D721Med (cell line): ENCODE measurements around the gene COPZ2.
"Not testable (repeated sequence)": the region's sequence is repeated elsewhere in the genome, so short reads cannot be mapped to it uniquely, and the experiment has no call there.

Experiments used
- DNase-seq: peaks from one replicate; pipeline ENCODE4 v3.0.0; 2011; ENCODE audit warnings: low spot score; ENCODE audit not compliant: insufficient read length
- FAIRE-seq: peaks from 2 replicates; lab custom pipeline; 2011; peaks lifted over from hg19 to GRCh38; lab: Jason Lieb, UNC
- TF ChIP-seq, protein P1 (sequence below): IDR thresholded peaks from 2 replicates; pipeline ENCODE4 v1.5.1; 2012; ENCODE audit warnings: mild to moderate bottlenecking, control low read depth; ENCODE audit not compliant: insufficient read depth; ENCODE audit errors: missing control alignments

COPZ2 gene

DNA sequence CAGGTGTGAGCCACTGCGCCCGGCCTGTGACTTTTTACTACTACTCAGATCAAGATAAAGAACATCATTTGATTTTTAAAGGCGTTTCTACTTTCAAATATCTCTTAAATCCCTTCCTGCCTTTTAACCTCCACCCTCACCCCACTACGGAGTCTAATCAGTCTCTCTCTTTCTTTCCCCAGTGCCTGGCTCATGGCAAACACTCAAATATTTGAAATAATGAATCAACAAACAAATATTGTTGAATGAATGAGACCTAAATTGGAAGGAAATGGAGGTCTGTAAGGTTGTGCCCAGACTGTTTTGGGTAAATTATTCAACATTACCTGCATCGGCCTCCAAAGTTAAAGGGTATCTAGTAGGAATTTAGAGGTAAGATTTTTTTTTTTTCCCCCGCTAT lies 14.7 kb downstream of the COPZ2 start:
- DNase-seq (no peak), FAIRE-seq (no peak)
- TF ChIP-seq, protein P1, sequence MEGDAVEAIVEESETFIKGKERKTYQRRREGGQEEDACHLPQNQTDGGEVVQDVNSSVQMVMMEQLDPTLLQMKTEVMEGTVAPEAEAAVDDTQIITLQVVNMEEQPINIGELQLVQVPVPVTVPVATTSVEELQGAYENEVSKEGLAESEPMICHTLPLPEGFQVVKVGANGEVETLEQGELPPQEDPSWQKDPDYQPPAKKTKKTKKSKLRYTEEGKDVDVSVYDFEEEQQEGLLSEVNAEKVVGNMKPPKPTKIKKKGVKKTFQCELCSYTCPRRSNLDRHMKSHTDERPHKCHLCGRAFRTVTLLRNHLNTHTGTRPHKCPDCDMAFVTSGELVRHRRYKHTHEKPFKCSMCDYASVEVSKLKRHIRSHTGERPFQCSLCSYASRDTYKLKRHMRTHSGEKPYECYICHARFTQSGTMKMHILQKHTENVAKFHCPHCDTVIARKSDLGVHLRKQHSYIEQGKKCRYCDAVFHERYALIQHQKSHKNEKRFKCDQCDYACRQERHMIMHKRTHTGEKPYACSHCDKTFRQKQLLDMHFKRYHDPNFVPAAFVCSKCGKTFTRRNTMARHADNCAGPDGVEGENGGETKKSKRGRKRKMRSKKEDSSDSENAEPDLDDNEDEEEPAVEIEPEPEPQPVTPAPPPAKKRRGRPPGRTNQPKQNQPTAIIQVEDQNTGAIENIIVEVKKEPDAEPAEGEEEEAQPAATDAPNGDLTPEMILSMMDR, result no peak

DNA sequence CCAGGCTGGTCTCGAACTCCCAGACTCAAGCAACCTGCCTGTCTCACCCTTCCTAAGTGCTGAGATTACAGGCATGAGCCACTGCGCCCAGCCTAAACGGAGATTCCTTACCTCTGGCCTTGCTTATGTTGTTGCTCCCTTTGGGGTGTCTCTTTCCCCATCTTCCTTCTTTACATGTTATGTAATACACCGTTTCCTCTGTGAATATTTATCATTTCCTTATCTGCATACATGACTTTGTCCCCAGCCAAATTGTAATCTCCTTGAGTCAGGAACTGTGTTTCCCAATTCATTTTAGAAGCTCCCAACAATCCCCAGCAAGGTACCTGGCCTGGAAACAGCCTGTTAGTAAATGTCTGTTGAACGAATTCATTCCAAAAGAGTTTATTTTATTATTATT lies 15.7 kb downstream of the COPZ2 start:
- no peak for DNase-seq
- no peak for FAIRE-seq
- TF ChIP-seq, protein P1, result no peak

DNA sequence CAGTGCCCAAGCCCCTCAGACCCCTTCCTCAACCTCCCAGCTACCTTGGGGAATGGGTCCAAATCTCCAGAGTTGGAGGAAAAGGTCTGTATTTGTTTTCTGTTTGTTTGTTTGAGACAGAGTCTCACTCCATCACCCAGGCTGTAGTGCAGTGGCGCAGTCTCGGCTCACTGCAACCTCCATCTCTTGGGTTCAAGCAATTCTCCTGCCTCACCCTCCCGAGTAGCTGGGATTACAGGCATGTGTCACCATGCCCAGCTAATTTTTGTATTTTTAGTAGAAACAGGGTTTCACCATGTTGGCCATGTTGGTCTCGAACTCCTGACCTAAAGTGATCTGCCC lies 19.8 kb downstream of the COPZ2 start:
- not testable (repeated sequence) for FAIRE-seq, DNase-seq

DNA sequence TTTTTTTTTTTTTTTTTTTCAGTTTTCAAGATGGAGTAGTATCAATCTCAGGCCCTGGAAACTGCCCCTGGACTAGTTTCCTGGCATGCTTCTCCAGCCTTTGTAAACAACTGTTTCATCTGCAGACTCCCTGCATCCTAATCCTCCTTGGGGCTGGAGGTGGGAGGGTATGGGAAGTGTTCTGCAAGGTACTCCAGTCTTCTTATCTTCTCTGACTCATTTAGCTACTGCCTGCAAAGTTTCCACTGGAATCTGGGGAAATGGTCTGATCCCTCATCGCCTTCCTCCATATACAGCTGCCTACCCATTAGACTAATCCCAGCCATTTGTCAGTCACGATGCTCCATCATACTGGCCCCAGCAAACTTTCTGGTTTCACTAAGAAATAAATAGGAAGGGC lies 21.5 kb downstream of the COPZ2 start:
- DNase-seq (no peak), FAIRE-seq (no peak)
- TF ChIP-seq, protein P1, result no peak

DNA sequence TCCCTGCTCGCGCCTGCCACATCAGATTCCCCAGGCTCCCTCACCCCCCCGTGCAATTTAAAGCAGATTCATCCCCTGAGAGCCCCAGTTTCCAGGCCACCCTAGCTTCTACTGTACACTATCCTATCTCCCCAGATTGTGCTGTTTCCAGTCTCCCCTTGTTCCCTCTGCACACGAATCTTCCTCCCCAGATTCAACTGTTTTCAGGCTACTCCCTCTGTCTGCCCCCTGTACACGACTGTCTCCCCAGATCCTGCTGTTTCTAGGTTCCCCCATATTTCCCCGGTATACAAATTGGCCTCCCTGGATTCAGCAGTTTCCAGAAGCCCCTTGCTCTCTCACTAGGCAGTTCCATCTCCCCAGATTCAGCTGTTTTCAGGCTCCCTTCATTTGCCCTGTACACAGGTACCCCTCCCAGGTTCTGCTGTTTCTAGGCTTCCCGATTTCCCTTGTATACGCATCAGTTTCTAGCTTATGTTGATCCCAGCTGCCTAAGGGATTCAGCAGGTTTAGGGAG lies 22.9 kb downstream of the COPZ2 start:
- FAIRE-seq (no peak), DNase-seq (no peak)
- TF ChIP-seq, protein P1, result no peak

DNA sequence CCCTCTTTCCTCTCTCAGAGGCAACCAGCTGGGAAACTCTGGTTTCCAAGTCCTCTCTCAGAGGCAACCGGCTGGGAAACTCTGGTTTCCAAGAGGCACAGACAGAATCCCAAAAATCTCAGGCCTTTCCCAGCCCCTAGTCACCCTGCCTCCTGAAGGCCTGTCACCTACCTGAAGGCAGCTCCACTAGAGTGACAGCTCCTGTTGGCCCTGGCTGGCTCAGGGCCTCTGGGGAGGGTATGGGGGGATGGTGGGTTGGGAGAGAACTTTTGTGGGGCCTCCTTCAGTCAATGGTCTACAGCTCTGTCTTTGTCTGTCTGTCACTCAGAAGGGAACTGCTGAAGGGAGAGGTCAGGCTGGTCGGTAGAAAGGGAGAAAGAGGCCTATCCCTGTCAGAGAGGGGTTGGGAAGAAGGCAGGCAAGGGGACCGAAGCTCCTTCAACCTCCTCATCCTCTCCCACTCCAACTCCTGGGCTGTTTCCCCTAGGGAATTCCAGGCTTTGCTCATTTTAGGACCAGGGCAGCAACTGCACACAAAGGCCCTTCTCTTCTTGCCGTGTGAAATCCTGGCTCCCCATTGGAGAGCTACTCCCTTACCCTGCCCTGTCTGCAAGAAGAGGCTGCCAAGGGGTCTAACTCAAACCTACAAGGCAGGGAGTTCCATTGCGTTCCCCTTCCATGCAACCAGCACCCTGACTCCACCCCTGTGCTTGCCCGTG lies 23.6 kb downstream of the COPZ2 start:
- TF ChIP-seq, protein P1, result no peak
- FAIRE-seq (no peak), DNase-seq (no peak)

DNA sequence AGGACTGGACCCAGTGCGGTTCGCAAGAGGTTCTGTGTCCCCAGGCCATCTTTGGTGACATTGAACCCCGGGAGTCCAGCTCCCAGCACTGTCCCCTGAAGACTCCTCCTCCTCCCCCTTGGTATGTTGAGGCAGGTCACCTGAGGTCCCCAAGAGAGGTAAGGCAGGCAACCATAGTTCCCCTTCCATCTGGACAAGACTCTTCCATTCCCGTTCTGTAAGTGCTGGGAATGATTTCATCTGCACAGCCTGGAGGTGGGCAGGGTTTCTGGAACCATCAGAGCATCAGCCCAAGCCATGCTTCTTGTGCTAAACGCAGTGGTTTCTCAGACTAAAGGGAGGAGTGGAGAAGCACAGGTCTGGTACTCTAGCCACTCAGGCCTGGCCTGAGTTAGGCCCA lies 24.9 kb downstream of the COPZ2 start:
- DNase-seq, result no peak
- TF ChIP-seq, protein P1, result no peak
- FAIRE-seq, result no peak
